Measurements from ENCODE around the gene ZNF701. TPM values are rescaled to one million over a fixed set of nuclear protein-coding genes. Genes with fewer than 3 reads are reported as not detected.

The ZNF701 gene
- total and polyA plus RNA-seq, 2 of the 8 experiments (the other 6 are each of a cell fraction or from before 2014, with no cell fraction given): 4.9 to 18.7 TPM

DNA sequence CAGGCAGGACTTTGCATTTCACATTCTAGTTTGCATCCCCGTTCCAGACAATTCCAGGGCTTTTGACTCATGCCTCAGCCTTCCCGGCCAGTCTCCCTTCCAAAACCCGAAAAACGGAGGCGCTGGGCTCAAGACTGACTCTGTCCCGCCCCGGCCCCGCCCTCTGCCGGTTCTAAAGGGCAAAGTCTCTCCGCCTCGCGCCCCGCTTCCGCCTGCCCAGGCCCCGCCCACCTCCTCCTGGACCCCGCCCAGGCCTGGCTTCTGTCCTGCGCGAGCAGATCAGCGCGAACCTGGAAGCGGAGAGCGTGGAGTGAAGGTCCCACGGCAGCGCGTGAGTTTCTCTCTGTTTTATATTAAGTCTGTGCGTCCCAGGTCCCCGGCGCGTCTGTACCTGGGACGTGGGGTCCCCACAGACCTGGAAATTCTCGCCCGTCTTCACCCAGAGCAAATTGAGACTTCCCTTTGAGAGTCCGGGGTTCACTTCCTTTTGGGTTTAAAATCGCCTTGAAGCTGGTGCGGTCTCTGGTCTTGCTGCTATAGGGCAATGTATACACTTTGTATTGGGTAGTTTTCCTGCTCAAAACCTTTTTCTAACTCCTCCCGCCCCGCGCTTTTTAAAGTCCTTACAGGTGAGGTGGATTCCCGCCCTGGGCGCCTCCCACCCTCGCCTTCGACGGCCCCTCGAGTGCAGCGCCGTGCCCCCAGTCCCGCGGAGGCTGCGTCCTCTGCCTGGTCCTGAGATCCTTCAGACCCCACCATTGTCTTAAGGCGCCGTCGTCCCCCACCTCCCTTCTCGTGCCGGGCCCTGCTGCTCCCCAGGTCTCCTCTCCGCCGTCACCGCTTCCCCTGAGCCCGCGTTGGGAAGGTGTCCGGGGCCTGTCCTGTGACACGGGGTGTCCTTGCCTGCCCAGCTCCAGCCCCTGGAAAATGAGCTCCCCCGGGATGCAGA is 31.2 kb downstream of the ZNF701 start:
- Histone ChIP-seq H3K4ac (replicated peaks; ENCODE audit: insufficient read length, low read depth, low read length) (no peak overlapping the region), H4K8ac (ENCODE audit: extremely low read depth, insufficient read depth, low read length) (no peak overlapping the region; the same call in 1 of the 2 replicates), H3K23ac (ENCODE audit: insufficient read length) (no peak overlapping the region), H2BK12ac (ENCODE audit: low read depth, low read length) (no peak overlapping the region), H4K5ac (ENCODE audit: insufficient read length, low read depth, low read length) (no peak overlapping the region), H3K56ac (replicated peaks; ENCODE audit: insufficient read length, low read depth, low read length) (no peak overlapping the region), H3K9me3 (ENCODE audit: insufficient read depth in 2 of 2, low read depth in 1 of 2, low read length in 1 of 2) (peaks cover 2 to 3% of the 10 kb centered on the region in 2 experiments; a peak in 1 of 4 replicates), H3K18ac (ENCODE audit: extremely low read depth, low read length) (peak overlapping the region; percentile 13), H2BK20ac (ENCODE audit: low read length) (no peak overlapping the region), H2BK5ac (ENCODE audit: low read depth, low read length) (no peak overlapping the region), H3K14ac (ENCODE audit: insufficient read length) (no peak overlapping the region), H4K91ac (replicated peaks; ENCODE audit: insufficient read length, low read length) (no peak overlapping the region), H2AK5ac (ENCODE audit: low read depth, low read length) (no peak overlapping the region), H3K79me1 (ENCODE audit: low read depth, low read length) (peaks cover under 1% of the 10 kb centered on the region; the same call in 1 of the 2 replicates), H4K20me1 (replicated peaks in 1 of 2; ENCODE audit: control insufficient read depth in 1 of 2, insufficient read depth in 2 of 2, low read length in 2 of 2) (no peaks in the 10 kb centered on the region), H2BK15ac (ENCODE audit: low read length) (no peak overlapping the region), H3K79me2 (ENCODE audit: control insufficient read depth in 1 of 2, insufficient read depth in 2 of 2, low read length in 2 of 2) (no peaks in the 10 kb centered on the region), H3K4me3 (ENCODE audit: extremely low read depth in 1 of 4, insufficient read depth in 2 of 4, low read depth in 3 of 4, low read length in 4 of 4) (peak overlapping the region; percentile 65 to 91 (median 81)), H2BK120ac (replicated peaks; ENCODE audit: low read depth, low read length) (no peak overlapping the region), H3K9ac (replicated peaks in 1 of 4; ENCODE audit: extremely low read depth in 1 of 4, low read depth in 3 of 4, low read length in 3 of 4) (peak overlapping the region; percentile 41 to 64 (median 54); a peak in 5 of 7 replicates), H3K23me2 (ENCODE audit: low read depth, low read length) (peaks cover 10% of the 10 kb centered on the region), H3K27ac (ENCODE audit: low read depth, low read length) (no peak overlapping the region), H3K4me1 (replicated peaks in 1 of 4; ENCODE audit: control insufficient read depth in 3 of 4, insufficient read depth in 4 of 4, low read length in 3 of 4) (no peaks in the 10 kb centered on the region; a peak in 3 of 7 replicates), H3K36me3 (ENCODE audit: control insufficient read depth in 2 of 4, insufficient read depth in 4 of 4, low read length in 3 of 4) (peaks cover 0 to 9% (median 5%) of the 10 kb centered on the region in 4 experiments; a peak in 5 of 8 replicates), H2AFZ (ENCODE audit: low read length) (peak overlapping the region; percentile 94), H3K4me2 (ENCODE audit: insufficient read depth in 1 of 2, low read depth in 2 of 2, low read length in 2 of 2) (peak overlapping the region; percentile 75 to 95), H3K27me3 (replicated peaks in 1 of 4; ENCODE audit: control insufficient read depth in 3 of 4, extremely low read depth in 1 of 4, insufficient read depth in 3 of 4, low read length in 3 of 4) (peaks cover 0 to 3% (median under 1%) of the 10 kb centered on the region in 4 experiments; a peak in 3 of 7 replicates)
- CTCF ChIA-PET (ENCODE audit: partially characterized antibody): interaction anchor here (0.6 to 1.9 kb wide), 10 partner anchors 8 to 1839 kb away, joined by 3 to 7 read pairs (median 4); no protein-coding TSS in a partner anchor
- POLR2A ChIA-PET (ENCODE audit: partially characterized antibody): interaction anchor here (1.1 to 1.3 kb wide), 3 partner anchors 10 to 36 kb away, joined by 3 to 4 read pairs (median 3); no protein-coding TSS in a partner anchor
- peak; percentile 46 to 97 for DNase-seq (ENCODE audit: low read depth in 1 of 2, low spot score in 2 of 2)
- FAIRE-seq: no peak
- WGBS, 2 experiments (ENCODE audit: extremely low coverage in 1 of 2, insufficient coverage in 1 of 2, insufficient read length in 1 of 2, insufficient replicate concordance in 2 of 2, low coverage in 1 of 2, low lambda C conversion rate in 2 of 2, missing lambda C conversion rate in 1 of 2): 3% methylated on average over 52 of the region's 62 CpGs; no CpG with 5 or more reads in 1 of the 2 experiments
- TF ChIP-seq, protein P1, sequence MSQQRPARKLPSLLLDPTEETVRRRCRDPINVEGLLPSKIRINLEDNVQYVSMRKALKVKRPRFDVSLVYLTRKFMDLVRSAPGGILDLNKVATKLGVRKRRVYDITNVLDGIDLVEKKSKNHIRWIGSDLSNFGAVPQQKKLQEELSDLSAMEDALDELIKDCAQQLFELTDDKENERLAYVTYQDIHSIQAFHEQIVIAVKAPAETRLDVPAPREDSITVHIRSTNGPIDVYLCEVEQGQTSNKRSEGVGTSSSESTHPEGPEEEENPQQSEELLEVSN (IDR thresholded peaks at IDR 0.05): peak; percentile 93
- no peak for TF ChIP-seq RFX5 (IDR thresholded peaks at IDR 0.05; ENCODE audit: borderline replicate concordance, low read depth, low read length)
- TF ChIP-seq SP1 (IDR thresholded peaks at IDR 0.05; ENCODE audit: low read depth, low read length): 0 out of 2 replicates have a peak, but pooled peaks have one; percentile 26
- TF ChIP-seq CHD1 (IDR thresholded peaks at IDR 0.05; ENCODE audit: low read depth, low read length): no peak
- no peak for TF ChIP-seq EP300 (IDR thresholded peaks at IDR 0.05; ENCODE audit: borderline replicate concordance in 1 of 2, low read depth in 2 of 2, low read length in 2 of 2)
- TF ChIP-seq, protein P2, sequence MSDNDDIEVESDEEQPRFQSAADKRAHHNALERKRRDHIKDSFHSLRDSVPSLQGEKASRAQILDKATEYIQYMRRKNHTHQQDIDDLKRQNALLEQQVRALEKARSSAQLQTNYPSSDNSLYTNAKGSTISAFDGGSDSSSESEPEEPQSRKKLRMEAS (IDR thresholded peaks at IDR 0.05): peak; percentile 33; the same call in 1 of the 2 replicates
- no peak for TF ChIP-seq CEBPB (IDR thresholded peaks at IDR 0.05; ENCODE audit: low read depth, low read length)
- no peak for TF ChIP-seq KDM5A (IDR thresholded peaks at IDR 0.05; ENCODE audit: low read length)
- TF ChIP-seq ASH2L (IDR thresholded peaks at IDR 0.05; ENCODE audit: low read length): no peak
- no peak for TF ChIP-seq SIX5 (IDR thresholded peaks at IDR 0.05; ENCODE audit: low read depth, low read length)
